HG03135 (cell line): ENCODE data around the gene AK8.

Source experiments
- ATAC-seq: cut with Tn5 transposase; IDR thresholded peaks from one replicate; pipeline ENCODE4 v1.9.1; 2021; ENCODE audit warnings: mild to moderate bottlenecking, moderate library complexity; ENCODE audit not compliant: unreplicated experiment

The AK8 gene

GRCh38 chr9:132887181-132888120, 9.4 kb upstream of the AK8 start:
- ATAC-seq = no peak

DNA sequence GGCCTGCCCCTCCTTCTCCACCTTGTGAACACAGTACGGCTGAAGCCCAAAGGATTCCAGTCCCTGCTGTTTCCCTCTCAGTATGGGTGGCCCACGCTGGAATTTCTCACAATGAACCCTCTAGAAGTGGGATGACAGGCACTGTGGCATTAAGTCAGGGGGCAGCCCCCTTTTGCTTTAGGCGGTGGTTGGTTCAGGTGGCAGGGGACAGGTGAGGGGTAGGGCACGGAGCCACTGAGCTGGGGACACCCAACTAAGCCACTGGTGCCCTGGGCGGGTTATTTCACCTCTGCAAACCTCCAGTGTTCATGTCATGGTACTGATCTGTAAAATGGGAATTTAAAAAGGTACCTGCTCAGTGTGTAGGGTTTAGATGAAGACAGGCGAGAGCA, 8.2 kb upstream of the AK8 start:
- ATAC-seq = no peak

DNA sequence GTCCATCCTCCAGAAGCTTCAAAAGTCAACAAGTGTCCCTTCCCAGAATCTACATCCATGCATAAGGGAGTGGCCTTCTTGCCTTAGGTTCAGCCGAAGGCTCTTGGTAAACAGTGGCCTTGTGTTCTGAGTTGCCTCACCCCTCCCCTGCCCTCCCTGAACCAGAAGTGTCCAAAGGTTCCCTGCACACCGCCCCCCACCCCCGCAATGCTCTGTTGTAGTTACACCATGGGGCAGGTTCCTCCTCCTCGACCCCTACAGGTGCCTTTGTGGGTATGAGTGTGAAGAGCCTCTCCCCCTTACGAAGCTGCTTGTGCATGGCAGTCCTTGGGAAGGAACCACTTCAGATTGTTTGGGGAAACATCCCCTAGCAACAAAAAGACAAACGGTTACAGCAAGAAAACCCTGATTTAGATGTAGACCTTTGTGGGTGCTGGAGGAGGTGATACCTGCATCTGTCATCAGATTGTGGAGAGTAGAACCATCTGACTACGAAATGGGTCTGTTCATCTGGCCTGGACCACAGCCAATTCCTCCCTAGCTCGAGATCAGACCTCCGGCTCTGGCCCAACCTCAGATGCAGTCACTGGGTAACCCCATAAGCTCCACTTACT, 7.7 kb upstream of the AK8 start:
- no peak for ATAC-seq

GRCh38 chr9:132883349-132884294, 5.5 kb upstream of the AK8 start:
- ATAC-seq = no peak

- ATAC-seq = no peak
These were observed 4.5 kb upstream of the AK8 start for GRCh38 chr9:132882616-132883015.

- no peak for ATAC-seq
These were observed 3.7 kb upstream of the AK8 start for GRCh38 chr9:132881826-132882225.

GRCh38 chr9:132880324-132880661, 2.2 kb upstream of the AK8 start:
- ATAC-seq = no peak

GRCh38 chr9:132879457-132880323, 1.6 kb upstream of the AK8 start:
- ATAC-seq = no peak

DNA sequence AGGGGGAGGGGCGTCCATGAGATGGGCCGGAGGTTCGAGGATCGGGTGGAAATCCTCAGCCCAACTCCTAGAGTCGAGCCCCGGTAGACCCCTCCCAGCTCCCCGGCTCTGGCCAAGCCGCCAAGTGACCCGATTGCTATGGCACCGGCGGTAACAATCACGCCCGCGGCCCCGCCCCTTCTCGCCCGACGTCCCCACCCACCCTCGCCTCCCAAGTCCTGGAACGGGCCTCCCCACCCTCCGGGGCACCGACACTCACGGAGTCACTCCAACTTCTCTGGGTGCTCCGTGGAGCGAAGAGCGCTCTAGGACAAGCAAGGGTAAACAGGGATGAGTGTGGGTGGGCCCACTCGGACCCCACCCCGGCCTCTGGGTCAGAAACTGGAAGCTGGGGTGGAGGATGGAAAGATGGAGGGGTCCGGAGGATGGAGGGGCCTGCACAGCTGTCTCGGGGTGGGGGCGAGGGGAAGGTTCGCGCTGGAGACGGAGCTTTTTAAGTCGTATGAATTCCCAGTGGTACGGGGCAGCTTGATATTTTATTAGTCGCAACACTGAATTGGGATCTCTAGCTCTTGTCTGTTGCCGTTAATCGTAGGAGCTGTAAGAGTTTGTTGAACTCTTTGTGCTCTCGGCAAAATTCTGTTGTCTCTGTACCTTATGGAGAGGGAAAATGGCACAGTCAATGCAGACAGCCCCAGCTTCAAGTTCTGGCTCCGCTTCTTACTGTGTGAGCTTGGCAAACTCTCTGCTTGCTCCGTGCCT, 792 bp upstream of the AK8 start, which contains the start of gene SPACA9:
Gene SPACA9, plus strand, starts transcription at position 204 of the 762 bp plus-strand sequence. CDS start 5,050 bp downstream, outside the sequence.
- no peak for ATAC-seq

DNA sequence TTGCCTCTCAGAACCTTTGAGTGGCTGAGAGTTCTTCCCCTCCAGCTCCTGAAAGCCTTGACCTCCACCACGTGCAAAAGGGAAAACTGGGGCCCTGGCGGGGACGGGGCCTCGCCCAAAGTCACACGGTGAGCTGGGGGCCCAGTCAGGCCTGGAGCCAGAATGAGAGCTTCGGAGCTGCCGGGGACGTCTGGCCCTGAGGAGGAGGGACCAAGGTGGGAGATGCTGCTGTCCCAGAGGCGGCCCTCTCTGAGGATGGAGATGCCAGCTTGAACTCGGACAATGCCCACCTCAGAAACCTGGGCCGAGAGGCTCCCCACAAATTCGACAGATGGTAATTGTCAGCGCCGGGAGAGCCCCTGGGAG, 643 bp downstream of the AK8 start:
- ATAC-seq = no peak

GRCh38 chr9:132876849-132877248, 1.2 kb downstream of the AK8 start:
- ATAC-seq = no peak

- no peak for ATAC-seq
These were observed 2.9 kb downstream of the AK8 start for GRCh38 chr9:132875159-132875558.

- no peak for ATAC-seq
These were observed 4.7 kb downstream of the AK8 start for GRCh38 chr9:132873403-132873802.

GRCh38 chr9:132869266-132869665, 8.8 kb downstream of the AK8 start:
- no peak for ATAC-seq

DNA sequence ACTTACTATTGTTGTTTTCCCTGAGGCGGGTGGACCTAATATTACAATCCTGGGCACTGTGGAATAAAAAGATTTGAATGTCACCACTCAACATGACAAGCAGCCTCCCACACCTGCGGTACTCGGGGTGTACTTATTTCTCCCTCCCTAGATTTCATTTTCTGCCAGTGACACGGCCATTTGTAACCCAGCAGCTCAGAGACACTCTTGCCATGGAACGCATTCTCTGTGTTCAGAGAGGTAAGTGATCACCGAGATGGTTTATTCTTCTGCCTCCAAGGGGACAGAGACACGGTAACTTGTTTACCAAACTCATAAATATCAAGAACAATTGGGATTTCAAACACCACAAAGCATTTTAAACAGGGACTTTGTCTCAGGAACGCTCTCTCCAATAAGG, 11.2 kb downstream of the AK8 start:
- ATAC-seq = no peak

- no peak for ATAC-seq
These were observed 13.4 kb downstream of the AK8 start for GRCh38 chr9:132864691-132865090.

DNA sequence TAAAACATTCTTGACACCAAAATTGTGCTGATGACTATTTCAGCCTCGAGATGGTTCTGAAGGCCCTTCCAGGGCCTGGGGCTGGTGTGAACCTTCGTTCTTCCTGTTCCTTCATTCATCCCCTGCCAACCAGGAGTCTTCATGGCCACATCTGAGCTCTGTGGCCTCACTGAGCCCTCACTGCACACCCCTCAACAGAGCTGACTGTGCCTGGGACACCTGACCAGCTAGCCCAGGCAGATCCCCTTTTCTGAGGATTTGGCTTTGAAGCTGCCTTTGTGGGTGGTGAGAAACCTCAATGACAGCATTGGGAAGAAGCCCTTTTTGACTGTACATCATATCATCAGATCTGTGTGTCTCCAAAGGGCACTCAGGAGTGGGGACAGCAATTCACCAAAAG, 13.8 kb downstream of the AK8 start:
- no peak for ATAC-seq

DNA sequence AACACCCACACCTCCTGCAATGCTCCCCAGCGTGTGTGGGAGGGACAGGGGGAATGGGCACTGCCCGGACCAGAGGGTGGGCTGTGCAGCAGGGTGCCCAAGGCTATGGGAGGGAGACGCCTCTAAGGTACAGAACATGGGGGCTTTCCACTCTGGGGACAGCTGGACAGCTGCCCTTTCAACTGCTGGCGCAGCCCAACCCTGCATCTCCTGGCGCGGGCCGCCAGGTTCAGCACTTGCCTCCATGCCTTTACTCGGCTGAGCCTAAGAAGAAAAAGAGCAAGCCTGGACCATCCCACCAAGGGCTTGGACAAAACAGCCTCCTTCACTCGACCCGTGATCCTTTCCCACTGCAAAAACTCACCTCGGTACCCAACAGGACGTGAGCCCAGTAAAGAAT, 15.0 kb downstream of the AK8 start:
- ATAC-seq = no peak

GRCh38 chr9:132862533-132862932, 15.6 kb downstream of the AK8 start:
- no peak for ATAC-seq

- no peak for ATAC-seq
These were observed 16.4 kb downstream of the AK8 start for GRCh38 chr9:132861666-132862065.
